Activated naive CD8-positive, alpha-beta T cell (primary cell): ENCODE measurements around the gene POMT1.
A peak's percentile ranks its signal among the peaks of the same experiment; 100 is the strongest.

Experiments
- H3K27ac Mint-ChIP-seq: one replicate; pipeline ENCODE4 v1.8.0; 2021; ENCODE audit warnings: mixed read lengths
- H3K27me3 Mint-ChIP-seq: one replicate; pipeline ENCODE4 v1.8.0; 2021; ENCODE audit warnings: mixed read lengths
- H3K36me3 Mint-ChIP-seq: one replicate; pipeline ENCODE4 v1.8.0; 2021; ENCODE audit warnings: mixed read lengths
- H3K4me1 Mint-ChIP-seq: one replicate; pipeline ENCODE4 v1.8.0; 2021; ENCODE audit warnings: low read depth, mixed read lengths
- H3K4me3 Mint-ChIP-seq: one replicate; pipeline ENCODE4 v1.8.0; 2021; ENCODE audit warnings: mild to moderate bottlenecking, mixed read lengths
- H3K9me3 Mint-ChIP-seq: one replicate; pipeline ENCODE4 v1.8.0; 2021; ENCODE audit warnings: low read depth, mixed read lengths

Gene POMT1

GRCh38 chr9:131522257-131523085 lies 19.8 kb downstream of the POMT1 start:
- H3K27me3 Mint-ChIP-seq: no peaks in the 10 kb centered on the region
- H3K4me3 Mint-ChIP-seq: no peak overlapping the region
- H3K27ac Mint-ChIP-seq: no peak overlapping the region
- no peaks in the 10 kb centered on the region for H3K36me3 Mint-ChIP-seq
- no peaks in the 10 kb centered on the region for H3K9me3 Mint-ChIP-seq
- H3K4me1 Mint-ChIP-seq: peaks cover 3% of the 10 kb centered on the region

DNA sequence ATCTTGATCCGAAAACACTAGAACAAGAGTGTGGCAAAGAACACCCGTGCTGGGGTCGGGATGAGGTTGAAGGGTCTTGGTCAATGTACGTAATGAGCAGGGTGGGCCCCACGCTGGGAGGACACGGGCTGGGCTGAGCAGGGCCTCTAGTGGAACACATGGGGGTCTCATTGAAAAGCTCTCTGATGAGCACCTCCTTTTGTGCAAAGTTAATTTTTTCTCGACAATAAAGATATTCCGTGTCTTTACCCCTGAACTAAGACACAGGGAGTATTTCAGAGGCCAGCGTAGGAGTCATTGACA lies 20.3 kb downstream of the POMT1 start:
- Mint-ChIP-seq H3K36me3 (no peaks in the 10 kb centered on the region), H3K4me3 (no peak overlapping the region), H3K9me3 (no peaks in the 10 kb centered on the region), H3K4me1 (peaks cover 3% of the 10 kb centered on the region), H3K27ac (no peak overlapping the region), H3K27me3 (no peaks in the 10 kb centered on the region)

GRCh38 chr9:131523451-131524435 lies 21.0 kb downstream of the POMT1 start:
- H3K27ac Mint-ChIP-seq: no peak overlapping the region
- H3K4me1 Mint-ChIP-seq: peaks cover 6% of the 10 kb centered on the region
- no peaks in the 10 kb centered on the region for H3K9me3 Mint-ChIP-seq
- H3K4me3 Mint-ChIP-seq: no peak overlapping the region
- no peaks in the 10 kb centered on the region for H3K27me3 Mint-ChIP-seq
- H3K36me3 Mint-ChIP-seq: no peaks in the 10 kb centered on the region

DNA sequence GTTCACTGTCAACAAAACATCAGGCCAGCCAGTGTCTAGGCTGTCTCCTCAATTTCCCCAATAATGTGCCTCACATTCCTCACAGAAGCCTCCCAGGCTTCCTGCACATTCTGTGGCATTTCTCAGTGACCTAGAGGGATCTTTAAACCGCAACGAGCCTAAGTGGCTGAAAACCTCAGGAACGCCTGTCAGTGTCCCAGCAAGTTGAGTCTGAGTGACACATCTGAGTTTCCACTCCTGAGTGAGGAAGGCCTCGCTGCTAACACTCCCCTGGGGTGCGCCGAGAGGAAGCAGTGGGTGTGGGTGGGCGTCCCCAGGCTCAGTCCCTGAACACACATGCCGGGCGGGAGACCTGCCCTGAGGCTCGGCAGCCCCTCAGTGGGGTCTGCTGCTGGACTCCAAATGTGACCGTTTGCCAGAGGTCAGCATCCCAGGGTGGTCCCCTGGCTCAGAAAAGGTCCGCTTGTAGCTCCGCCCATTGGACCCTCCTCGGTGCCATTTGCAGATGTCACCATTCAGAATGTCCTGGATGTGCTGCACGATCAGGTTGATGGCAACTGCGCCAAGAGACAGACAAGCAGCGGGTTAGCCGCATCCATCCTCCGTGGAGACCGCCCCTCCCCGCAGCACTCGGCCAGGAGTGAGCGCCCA lies 22.1 kb downstream of the POMT1 start:
- H3K9me3 Mint-ChIP-seq: no peaks in the 10 kb centered on the region
- H3K27ac Mint-ChIP-seq: peak overlapping the region; percentile 64
- H3K27me3 Mint-ChIP-seq: no peaks in the 10 kb centered on the region
- H3K4me3 Mint-ChIP-seq: no peak overlapping the region
- H3K4me1 Mint-ChIP-seq: peaks cover 10% of the 10 kb centered on the region
- no peaks in the 10 kb centered on the region for H3K36me3 Mint-ChIP-seq

DNA sequence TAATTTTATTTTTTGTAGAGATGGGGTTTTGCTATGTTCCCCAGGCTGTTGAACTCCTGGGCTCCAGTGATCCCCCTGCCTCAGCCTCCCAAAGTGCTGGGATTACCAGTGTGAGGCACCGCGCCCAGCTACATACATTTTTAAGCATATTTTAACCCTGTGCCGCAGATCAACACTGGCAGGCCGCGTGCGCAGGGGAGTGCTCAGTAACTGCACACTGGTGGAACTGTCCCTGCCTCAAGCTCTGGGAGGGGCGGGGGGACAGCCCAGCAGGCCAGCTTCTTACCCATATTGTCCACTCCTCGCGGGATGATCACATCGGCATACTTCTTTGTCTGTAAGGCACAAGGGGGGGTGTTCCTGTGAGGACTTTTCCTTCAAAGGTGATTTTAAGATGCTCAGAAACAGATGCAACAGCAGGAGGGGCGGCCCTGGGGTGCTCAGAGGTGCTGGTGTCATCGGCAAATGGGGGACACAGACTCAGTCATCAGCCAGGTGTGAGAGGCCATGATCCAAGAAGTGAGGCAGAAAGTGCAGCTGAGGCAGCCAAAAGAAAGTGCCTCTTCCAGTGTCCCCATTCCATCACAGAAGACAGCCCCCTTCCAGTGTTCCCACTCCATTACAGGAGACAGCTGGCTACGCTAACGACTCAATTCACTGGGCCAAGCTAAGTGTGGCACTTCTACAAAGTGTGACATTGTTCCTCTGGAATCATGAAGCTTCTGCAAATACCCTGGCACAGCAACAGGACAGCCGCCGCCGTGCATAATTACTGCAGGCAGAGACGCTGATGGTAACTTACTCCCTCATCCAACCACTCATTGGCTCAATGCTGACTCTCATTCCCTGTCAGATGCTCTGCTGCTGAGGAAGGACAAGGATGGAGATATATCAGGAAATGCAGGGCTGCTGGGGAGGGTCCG lies 23.2 kb downstream of the POMT1 start:
- Mint-ChIP-seq H3K4me1 (peaks cover 12% of the 10 kb centered on the region), H3K27me3 (no peaks in the 10 kb centered on the region), H3K27ac (no peak overlapping the region), H3K4me3 (no peak overlapping the region), H3K36me3 (no peaks in the 10 kb centered on the region), H3K9me3 (no peaks in the 10 kb centered on the region)

GRCh38 chr9:131528186-131528585 lies 25.5 kb downstream of the POMT1 start:
- no peaks in the 10 kb centered on the region for H3K27me3 Mint-ChIP-seq
- no peak overlapping the region for H3K27ac Mint-ChIP-seq
- no peaks in the 10 kb centered on the region for H3K36me3 Mint-ChIP-seq
- peak overlapping the region; percentile 69 for H3K4me3 Mint-ChIP-seq
- H3K4me1 Mint-ChIP-seq: peaks cover 16% of the 10 kb centered on the region
- no peaks in the 10 kb centered on the region for H3K9me3 Mint-ChIP-seq

GRCh38 chr9:131528886-131529505 lies 26.3 kb downstream of the POMT1 start:
- H3K4me3 Mint-ChIP-seq: peak overlapping the region; percentile 83
- H3K4me1 Mint-ChIP-seq: peaks cover 16% of the 10 kb centered on the region
- H3K36me3 Mint-ChIP-seq: no peaks in the 10 kb centered on the region
- H3K27ac Mint-ChIP-seq: no peak overlapping the region
- H3K9me3 Mint-ChIP-seq: no peaks in the 10 kb centered on the region
- H3K27me3 Mint-ChIP-seq: no peaks in the 10 kb centered on the region

DNA sequence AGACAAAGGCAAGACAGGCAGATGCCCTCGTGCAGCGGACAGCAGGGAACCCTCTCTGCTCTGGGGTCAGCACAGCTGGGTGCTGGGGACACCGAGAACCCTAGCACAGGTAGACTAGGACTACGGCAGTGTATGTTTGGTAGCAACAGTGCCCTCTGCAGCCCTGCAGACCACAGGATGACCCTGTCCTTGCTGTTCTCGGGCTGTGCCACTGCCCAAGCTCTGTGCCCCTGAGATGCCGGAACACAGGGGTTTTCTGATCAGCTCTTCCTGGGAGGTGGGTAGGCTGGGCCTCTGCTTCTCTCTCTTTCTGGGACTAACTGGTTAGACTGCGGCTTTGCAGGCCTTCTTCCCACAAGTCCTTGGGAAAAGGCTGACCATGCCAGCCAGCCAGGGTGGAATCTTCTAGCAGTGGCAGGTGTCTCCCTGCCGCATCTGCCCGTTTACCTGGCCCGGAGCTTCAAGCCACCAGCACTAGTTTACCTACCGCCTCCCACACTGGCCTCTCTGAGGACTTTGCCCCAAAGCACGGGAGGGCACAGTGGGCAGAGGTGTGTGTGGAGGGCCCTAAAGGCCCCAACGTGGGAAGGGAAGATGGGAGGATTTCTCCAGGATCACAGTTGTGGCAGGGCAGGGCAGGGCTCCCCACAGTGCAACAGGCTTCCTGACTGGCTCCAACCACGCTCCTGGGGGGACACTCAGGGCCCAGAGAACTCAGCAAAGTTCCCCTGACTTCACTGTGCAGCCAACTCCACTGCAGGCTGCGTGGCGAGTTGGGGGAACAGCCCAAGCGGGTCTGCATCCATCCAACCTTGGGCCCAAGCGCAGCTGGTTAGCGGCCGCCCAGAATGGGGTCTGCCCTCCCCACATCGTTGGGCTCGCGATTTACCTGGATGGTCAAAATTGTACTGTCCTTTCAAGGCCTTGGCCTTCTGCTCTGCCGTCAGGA lies 27.2 kb downstream of the POMT1 start:
- Mint-ChIP-seq H3K27ac (peak overlapping the region; percentile 75), H3K36me3 (no peaks in the 10 kb centered on the region), H3K4me3 (peak overlapping the region; percentile 83), H3K9me3 (no peaks in the 10 kb centered on the region), H3K4me1 (peaks cover 21% of the 10 kb centered on the region), H3K27me3 (no peaks in the 10 kb centered on the region)

DNA sequence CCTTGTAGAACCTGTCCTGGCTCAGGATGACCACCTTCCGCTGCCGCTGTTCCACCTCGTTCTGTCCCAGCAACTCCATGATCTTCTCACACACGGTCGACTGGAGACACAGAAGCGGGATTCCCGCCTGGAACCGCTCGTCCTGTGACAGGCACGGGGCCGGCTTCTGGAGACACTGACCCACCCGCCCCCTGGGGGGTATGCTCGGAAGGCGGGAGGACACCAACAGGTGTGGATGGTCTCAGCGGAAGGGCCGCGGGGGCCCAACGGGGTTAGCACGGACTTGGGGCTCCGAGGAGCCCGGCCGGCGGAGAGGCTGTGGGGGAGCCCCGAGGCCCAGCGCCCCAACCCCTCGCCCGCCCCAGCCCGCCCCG lies 27.8 kb downstream of the POMT1 start:
- H3K36me3 Mint-ChIP-seq: no peaks in the 10 kb centered on the region
- H3K27ac Mint-ChIP-seq: no peak overlapping the region
- peak overlapping the region; percentile 83 for H3K4me3 Mint-ChIP-seq
- no peaks in the 10 kb centered on the region for H3K9me3 Mint-ChIP-seq
- H3K4me1 Mint-ChIP-seq: peaks cover 26% of the 10 kb centered on the region
- no peaks in the 10 kb centered on the region for H3K27me3 Mint-ChIP-seq

GRCh38 chr9:131530920-131531832 lies 28.5 kb downstream of the POMT1 start, which contains the start of gene UCK1:
TSS of gene UCK1 (minus strand) at chr9:131531263. CDS start at chr9:131531174, 89 bp downstream.
- H3K4me1 Mint-ChIP-seq: peaks cover 29% of the 10 kb centered on the region

DNA sequence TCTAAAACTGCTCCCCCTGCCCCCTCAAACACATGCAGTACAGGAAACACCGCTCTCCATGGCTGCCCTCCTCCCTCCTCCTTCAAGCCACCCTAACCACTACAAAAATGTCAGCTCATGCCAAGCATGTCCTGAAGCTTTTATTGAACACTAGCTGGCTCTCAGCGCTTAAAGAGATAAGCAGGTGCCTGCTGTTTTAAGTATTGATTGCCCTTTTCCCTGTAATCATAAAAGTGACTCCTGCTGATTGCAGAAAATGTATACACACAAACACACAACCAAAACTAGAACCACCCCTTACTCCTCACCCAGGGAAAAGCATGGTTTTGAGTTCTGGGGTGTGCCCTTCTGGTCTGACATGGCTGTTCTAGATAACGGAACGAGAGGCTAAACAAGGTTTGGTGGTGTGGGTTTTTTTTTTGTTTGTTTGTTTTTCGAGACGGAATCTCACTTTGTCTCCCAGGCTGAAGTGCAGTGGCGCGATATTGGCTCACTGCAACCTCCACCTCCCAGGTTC lies 32.1 kb downstream of the POMT1 start:
- peak overlapping the region; percentile 54 for H3K27ac Mint-ChIP-seq
- no peaks in the 10 kb centered on the region for H3K9me3 Mint-ChIP-seq
- H3K36me3 Mint-ChIP-seq: no peaks in the 10 kb centered on the region
- no peaks in the 10 kb centered on the region for H3K27me3 Mint-ChIP-seq
- H3K4me1 Mint-ChIP-seq: peaks cover 36% of the 10 kb centered on the region
- peak overlapping the region; percentile 66 for H3K4me3 Mint-ChIP-seq

More at GRCh38 chr9:131530920-131531832, 28.5 kb downstream of the POMT1 start, which contains the start of gene UCK1:
- Mint-ChIP-seq H3K27me3 (no peaks in the 10 kb centered on the region), H3K36me3 (no peaks in the 10 kb centered on the region), H3K4me3 (peak within 1 kb of the TSS; percentile 83), H3K27ac (no peak within 1 kb of the TSS), H3K9me3 (no peaks in the 10 kb centered on the region)

- Mint-ChIP-seq H3K27ac (no peak overlapping the region), H3K36me3 (peaks cover 2% of the 10 kb centered on the region), H3K9me3 (peaks cover 4% of the 10 kb centered on the region), H3K4me3 (no peak overlapping the region), H3K27me3 (no peaks in the 10 kb centered on the region), H3K4me1 (peaks cover 37% of the 10 kb centered on the region)
Observed at GRCh38 chr9:131537946-131538345, 35.2 kb downstream of the POMT1 start.
